ENCODE measurements around the gene RAB31. TPM values are rescaled to one million over a fixed set of nuclear protein-coding genes. Genes with fewer than 3 reads are reported as not detected.

Gene RAB31
- total and polyA plus RNA-seq, 2 experiments from 2014 or later: 26.0 to 81.8 TPM

- 87% methylated on average over 14 of the region's 14 CpGs for WGBS (ENCODE audit: low lambda C conversion rate, missing lambda C conversion rate)
- H3K27me3 ChIP-seq: no peaks in the 10 kb centered on the region
- no peaks in the 10 kb centered on the region for H4K20me1 ChIP-seq (ENCODE audit: insufficient read depth, poor library complexity, severe bottlenecking)
- no peak overlapping the region for H3K4me2 ChIP-seq
- H3K27ac ChIP-seq: no peak overlapping the region
- no peak for DNase-seq (ENCODE audit: low spot score)
- H3K9me2 ChIP-seq (replicated peaks; ENCODE audit: insufficient read depth): no peaks in the 10 kb centered on the region
- peaks cover 3% of the 10 kb centered on the region for H3K79me2 ChIP-seq
- no peaks in the 10 kb centered on the region for H3K9me3 ChIP-seq (ENCODE audit: low read depth)
- TF ChIP-seq CTCF (IDR thresholded peaks at IDR 0.05; ENCODE audit: poor library complexity): no peak
- peaks cover 20% of the 10 kb centered on the region for H3K4me1 ChIP-seq (ENCODE audit: insufficient read depth)
- no peaks in the 10 kb centered on the region for H3K36me3 ChIP-seq (replicated peaks; ENCODE audit: insufficient read depth, low read depth)
- H2AFZ ChIP-seq: no peak overlapping the region
- no peak overlapping the region for H3K4me3 ChIP-seq
These were observed 103.0 kb downstream of the RAB31 start for GRCh38 chr18:9810994-9811705.

- H3K27ac ChIP-seq: no peak overlapping the region
- no peak for DNase-seq (ENCODE audit: low spot score)
- no peak overlapping the region for H3K4me2 ChIP-seq
- no peaks in the 10 kb centered on the region for H3K9me3 ChIP-seq (ENCODE audit: low read depth)
- TF ChIP-seq CTCF (IDR thresholded peaks at IDR 0.05; ENCODE audit: poor library complexity) (no peak), EZH2 (IDR thresholded peaks at IDR 0.05; ENCODE audit: borderline replicate concordance) (no peak), EZH2phosphoT487 (IDR thresholded peaks at IDR 0.05; ENCODE audit: low read depth, severe bottlenecking, unreplicated experiment) (no peak)
- no peaks in the 10 kb centered on the region for H3K27me3 ChIP-seq
- WGBS (ENCODE audit: low lambda C conversion rate, missing lambda C conversion rate): 68% methylated on average over 5 of the region's 5 CpGs
- peaks cover 3% of the 10 kb centered on the region for H3K79me2 ChIP-seq
- H3K36me3 ChIP-seq (replicated peaks; ENCODE audit: insufficient read depth, low read depth): no peaks in the 10 kb centered on the region
- H4K20me1 ChIP-seq (ENCODE audit: insufficient read depth, poor library complexity, severe bottlenecking): no peaks in the 10 kb centered on the region
- peaks cover 16% of the 10 kb centered on the region for H3K4me1 ChIP-seq (ENCODE audit: insufficient read depth)
- no peaks in the 10 kb centered on the region for H3K9me2 ChIP-seq (replicated peaks; ENCODE audit: insufficient read depth)
- no peak overlapping the region for H3K4me3 ChIP-seq
- no peak overlapping the region for H2AFZ ChIP-seq
These were observed 103.9 kb downstream of the RAB31 start for GRCh38 chr18:9811978-9812377.

- Histone ChIP-seq H3K27me3 (no peaks in the 10 kb centered on the region), H4K20me1 (ENCODE audit: insufficient read depth, poor library complexity, severe bottlenecking) (no peaks in the 10 kb centered on the region), H2AFZ (no peak overlapping the region), H3K4me3 (no peak overlapping the region), H3K4me1 (ENCODE audit: insufficient read depth) (no peaks in the 10 kb centered on the region), H3K27ac (no peak overlapping the region), H3K4me2 (no peak overlapping the region), H3K9me2 (replicated peaks; ENCODE audit: insufficient read depth) (no peaks in the 10 kb centered on the region), H3K36me3 (replicated peaks; ENCODE audit: insufficient read depth, low read depth) (no peaks in the 10 kb centered on the region), H3K79me2 (no peaks in the 10 kb centered on the region), H3K9me3 (ENCODE audit: low read depth) (no peaks in the 10 kb centered on the region)
- 36% methylated on average over 4 of the region's 4 CpGs for WGBS (ENCODE audit: low lambda C conversion rate, missing lambda C conversion rate)
- DNase-seq (ENCODE audit: low spot score): no peak
- TF ChIP-seq EZH2 (IDR thresholded peaks at IDR 0.05; ENCODE audit: borderline replicate concordance): no peak
- no peak for TF ChIP-seq CTCF (IDR thresholded peaks at IDR 0.05; ENCODE audit: poor library complexity)
- TF ChIP-seq EZH2phosphoT487 (IDR thresholded peaks at IDR 0.05; ENCODE audit: low read depth, severe bottlenecking, unreplicated experiment): no peak
These were observed 106.3 kb downstream of the RAB31 start for GRCh38 chr18:9814431-9814830.
